ENCODE results near the gene GRSF1.

DNA sequence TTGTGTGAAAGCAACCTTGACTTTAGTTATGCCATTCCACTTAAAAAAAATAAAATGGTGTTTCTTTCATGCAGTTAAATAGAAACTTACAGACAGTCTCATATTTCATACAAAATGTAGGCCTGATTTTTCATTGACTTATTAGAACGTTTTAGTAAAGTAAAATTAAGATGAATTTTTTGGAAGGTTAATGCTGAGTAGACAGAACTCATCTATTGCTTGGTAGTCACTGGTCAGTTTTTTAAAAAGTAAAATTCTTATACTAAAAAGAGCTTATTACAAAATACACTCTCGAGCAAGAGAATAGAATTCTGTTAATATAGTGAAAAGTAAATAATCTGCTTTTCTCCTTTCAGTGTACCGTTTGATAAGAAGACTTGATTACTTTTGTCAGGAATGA is 41.0 kb upstream of the GRSF1 start:
- TF ChIP-seq, protein P1, sequence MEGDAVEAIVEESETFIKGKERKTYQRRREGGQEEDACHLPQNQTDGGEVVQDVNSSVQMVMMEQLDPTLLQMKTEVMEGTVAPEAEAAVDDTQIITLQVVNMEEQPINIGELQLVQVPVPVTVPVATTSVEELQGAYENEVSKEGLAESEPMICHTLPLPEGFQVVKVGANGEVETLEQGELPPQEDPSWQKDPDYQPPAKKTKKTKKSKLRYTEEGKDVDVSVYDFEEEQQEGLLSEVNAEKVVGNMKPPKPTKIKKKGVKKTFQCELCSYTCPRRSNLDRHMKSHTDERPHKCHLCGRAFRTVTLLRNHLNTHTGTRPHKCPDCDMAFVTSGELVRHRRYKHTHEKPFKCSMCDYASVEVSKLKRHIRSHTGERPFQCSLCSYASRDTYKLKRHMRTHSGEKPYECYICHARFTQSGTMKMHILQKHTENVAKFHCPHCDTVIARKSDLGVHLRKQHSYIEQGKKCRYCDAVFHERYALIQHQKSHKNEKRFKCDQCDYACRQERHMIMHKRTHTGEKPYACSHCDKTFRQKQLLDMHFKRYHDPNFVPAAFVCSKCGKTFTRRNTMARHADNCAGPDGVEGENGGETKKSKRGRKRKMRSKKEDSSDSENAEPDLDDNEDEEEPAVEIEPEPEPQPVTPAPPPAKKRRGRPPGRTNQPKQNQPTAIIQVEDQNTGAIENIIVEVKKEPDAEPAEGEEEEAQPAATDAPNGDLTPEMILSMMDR (conservative IDR thresholded peaks at IDR 0.05) = no peak
- TF ChIP-seq ZFX (IDR thresholded peaks at IDR 0.05) = no peak
